Thyroid gland (tissue), 4 donors: ENCODE data around the gene RBCK1.

Experiments
- CTCF ChIP-seq, 6 experiments: fragments of 200-600 bp in 3 of 6; fragments of 450-650 bp in 3 of 6; sonication (generic) in 3 of 6; IDR thresholded peaks; one replicate each; pipeline ENCODE4 v1.5.1; 2016 to 2019; ENCODE audit warnings: antibody characterized with exemption in 6 of 6, mild to moderate bottlenecking in 2 of 6, inconsistent platforms in 1 of 6, moderate library complexity in 1 of 6
- POLR2A ChIP-seq, 2 donors: fragments of 450-650 bp; IDR thresholded peaks; one replicate each; pipeline ENCODE4 v1.6.1; 2017; ENCODE audit warnings: antibody characterized with exemption in 2 of 2, mild to moderate bottlenecking in 2 of 2, moderate library complexity in 1 of 2

GRCh38 chr20:385448-385847, 22.7 kb upstream of the RBCK1 start:
- TF ChIP-seq CTCF (IDR thresholded peaks at IDR 0.05) (no peak), POLR2A (IDR thresholded peaks at IDR 0.05) (no peak)
